Fibroblast of pulmonary artery (primary cell): Measurements from ENCODE around the gene TNFRSF25.

Experiments
- DNase-seq: peaks from one replicate; pipeline ENCODE4 v3.0.0-alpha.2; 2010; ENCODE audit warnings: low read depth
- H3K4me3 ChIP-seq: replicated peaks from 2 replicates; pipeline ENCODE4 v1.5.1; 2011; ENCODE audit warnings: low read depth, mild to moderate bottlenecking, control low read depth, low read length, moderate library complexity
- TF ChIP-seq, protein P1 (sequence below): IDR thresholded peaks from 2 replicates; pipeline ENCODE4 v1.5.1; 2011; ENCODE audit warnings: mild to moderate bottlenecking, control low read depth, low read length, inconsistent platforms; ENCODE audit errors: missing control alignments

The TNFRSF25 gene

GRCh38 chr1:6468729-6469461 lies 2.9 kb upstream of the TNFRSF25 start:
- H3K4me3 ChIP-seq = no peak overlapping the region
- TF ChIP-seq, protein P1, sequence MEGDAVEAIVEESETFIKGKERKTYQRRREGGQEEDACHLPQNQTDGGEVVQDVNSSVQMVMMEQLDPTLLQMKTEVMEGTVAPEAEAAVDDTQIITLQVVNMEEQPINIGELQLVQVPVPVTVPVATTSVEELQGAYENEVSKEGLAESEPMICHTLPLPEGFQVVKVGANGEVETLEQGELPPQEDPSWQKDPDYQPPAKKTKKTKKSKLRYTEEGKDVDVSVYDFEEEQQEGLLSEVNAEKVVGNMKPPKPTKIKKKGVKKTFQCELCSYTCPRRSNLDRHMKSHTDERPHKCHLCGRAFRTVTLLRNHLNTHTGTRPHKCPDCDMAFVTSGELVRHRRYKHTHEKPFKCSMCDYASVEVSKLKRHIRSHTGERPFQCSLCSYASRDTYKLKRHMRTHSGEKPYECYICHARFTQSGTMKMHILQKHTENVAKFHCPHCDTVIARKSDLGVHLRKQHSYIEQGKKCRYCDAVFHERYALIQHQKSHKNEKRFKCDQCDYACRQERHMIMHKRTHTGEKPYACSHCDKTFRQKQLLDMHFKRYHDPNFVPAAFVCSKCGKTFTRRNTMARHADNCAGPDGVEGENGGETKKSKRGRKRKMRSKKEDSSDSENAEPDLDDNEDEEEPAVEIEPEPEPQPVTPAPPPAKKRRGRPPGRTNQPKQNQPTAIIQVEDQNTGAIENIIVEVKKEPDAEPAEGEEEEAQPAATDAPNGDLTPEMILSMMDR = no peak
- DNase-seq = no peak

DNA sequence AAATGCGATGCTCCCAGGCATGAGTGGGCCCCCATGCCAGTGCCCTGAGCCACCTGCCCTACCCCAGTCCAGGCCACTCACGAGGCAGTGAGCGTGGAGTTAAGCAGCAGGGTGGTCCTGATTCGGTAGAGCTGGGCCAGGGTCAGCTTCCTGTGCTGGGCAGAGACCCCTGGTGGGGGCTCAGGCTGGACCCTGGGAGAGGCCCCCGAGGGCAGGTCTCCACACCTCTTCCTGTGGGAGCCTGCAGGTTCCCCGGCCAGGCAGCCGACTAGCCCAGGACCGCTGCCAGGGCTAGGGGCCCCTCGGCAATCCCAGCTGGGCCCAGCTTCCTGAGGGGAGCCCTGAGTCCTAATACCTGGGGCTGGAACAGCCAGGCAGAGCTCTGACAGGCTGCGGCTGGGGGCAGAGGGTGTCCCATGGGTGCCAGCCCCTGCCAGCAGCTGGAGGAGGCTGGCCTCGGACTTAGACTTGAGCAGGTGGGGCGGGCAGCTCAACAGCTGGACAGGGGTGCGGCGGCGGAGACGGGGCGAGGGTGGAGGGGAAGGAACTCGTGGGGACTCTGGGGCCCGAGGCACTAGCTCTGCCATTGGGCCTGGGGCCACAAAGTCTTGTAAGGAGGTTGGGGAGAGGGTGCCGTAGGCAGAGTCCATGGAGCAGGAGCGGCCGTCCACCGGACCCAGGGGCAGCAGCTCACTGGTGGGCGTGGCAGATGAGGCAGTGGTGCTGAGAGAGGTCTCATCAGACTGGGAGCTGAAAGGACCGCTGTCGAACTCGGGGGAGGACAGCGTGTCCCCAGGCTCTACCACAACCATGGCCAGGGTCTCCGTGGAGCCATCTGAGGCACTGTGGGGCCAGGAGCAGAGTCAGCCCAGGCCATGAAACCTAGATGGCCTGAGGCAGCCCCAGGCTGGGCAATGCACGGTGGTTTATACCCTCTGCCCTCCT lies 2.0 kb upstream of the TNFRSF25 start:
- DNase-seq = no peak
- no peak overlapping the region for H3K4me3 ChIP-seq
- TF ChIP-seq, protein P1 = no peak

- TF ChIP-seq, protein P1 = no peak
- DNase-seq = no peak
Observed at GRCh38 chr1:6467224-6467623, 1.3 kb upstream of the TNFRSF25 start.

GRCh38 chr1:6466751-6467150 lies 778 bp upstream of the TNFRSF25 start:
- TF ChIP-seq, protein P1 = no peak
- no peak for DNase-seq
- no peak overlapping the region for H3K4me3 ChIP-seq

More at GRCh38 chr1:6467224-6467623, 1.3 kb upstream of the TNFRSF25 start:
- H3K4me3 ChIP-seq = no peak overlapping the region

DNA sequence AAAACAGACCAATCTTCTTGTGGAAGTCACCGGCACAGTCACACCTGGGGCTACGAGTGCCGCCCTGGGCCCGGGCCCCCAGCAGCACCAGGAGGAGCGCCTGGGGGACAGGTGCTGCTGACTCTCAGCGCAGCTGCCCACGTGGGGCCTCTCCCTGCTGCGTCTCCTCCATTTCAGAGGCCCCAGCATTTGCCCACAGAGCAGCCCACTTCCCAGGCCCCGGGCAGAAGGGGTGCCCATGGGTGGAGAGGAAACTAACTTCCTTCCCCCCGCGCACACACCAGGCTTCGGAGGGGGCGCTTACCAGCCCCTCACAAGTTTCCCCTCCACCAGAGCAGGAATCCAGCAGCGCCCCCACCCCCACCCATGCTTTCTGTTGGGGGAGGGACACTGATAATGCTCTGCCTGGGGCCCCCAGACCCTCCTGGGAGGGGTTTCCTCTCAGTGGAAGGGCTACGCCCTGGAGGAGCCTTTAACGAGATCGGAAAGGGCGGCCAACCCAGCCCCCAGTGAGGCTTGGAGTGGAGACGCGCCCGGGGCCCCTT lies 440 bp downstream of the TNFRSF25 start:
- TF ChIP-seq, protein P1 = no peak
- no peak overlapping the region for H3K4me3 ChIP-seq
- no peak for DNase-seq

- no peak for DNase-seq
- H3K4me3 ChIP-seq = no peak overlapping the region
- TF ChIP-seq, protein P1 = no peak
Observed at GRCh38 chr1:6464915-6465314, 1.1 kb downstream of the TNFRSF25 start.
